IPS DF 4.7 (cell line): ENCODE data around the gene STYX.

Experiments
- DNase-seq: peaks from one replicate; pipeline ENCODE4 v3.0.0-alpha.2; 2013; ENCODE audit warnings: low spot score; ENCODE audit errors: extremely low read depth

The STYX gene

DNA sequence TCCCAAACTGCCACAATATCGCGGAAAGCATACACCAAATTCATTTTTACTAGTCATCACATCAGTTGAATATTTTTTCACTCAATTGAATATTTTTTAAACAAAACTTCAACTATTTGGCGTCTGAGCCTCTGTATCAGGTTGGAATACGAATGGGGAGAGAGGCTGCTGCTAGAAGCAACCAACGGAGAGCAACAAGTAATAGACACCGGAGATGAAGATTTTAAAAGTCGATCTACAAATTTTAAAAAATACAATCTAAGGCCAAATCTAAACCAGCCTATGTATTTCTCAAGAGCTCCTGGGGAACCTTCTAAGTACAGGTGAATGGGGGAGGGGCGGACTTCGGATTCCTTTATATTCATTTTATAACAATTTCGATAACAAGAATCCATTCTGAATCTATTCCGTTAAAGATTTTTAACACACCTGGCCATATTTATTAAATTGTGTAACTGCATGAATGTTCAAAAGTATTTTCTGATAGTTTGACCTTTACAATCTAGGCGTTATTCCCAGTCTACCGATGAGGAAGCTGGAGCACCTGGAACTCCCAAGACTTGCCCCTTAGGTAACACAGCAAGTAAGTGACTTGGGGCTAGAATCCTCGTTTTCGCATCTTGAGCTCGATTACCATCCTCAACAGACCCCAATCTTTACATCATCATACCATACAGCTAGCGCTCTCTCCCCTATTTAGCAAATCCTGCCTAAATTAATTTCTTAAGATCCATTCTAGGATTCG is 60.2 kb downstream of the STYX start:
- DNase-seq: no peak

DNA sequence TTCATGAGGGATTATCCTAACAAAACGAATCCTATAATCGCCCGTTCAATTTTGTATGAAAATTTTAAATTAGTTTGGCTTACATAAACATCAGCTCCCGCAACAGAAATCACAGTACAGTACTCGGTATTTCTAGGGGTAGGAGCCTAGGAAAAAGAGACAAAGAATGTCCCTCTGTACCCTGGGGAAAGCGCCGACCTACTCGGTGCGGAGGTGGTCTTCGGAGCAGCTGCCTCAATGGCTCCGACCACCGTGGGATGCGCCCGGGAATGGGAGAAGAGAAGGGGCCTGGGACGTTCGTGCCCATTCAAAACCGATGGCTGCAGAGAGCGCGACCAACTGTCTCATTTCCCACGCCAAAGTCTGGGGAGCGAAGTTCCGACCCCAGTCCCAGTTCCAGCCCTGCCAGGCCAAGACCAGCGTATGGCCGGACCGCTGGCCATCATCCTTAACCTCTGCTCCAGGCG is 60.8 kb downstream of the STYX start:
- no peak for DNase-seq

DNA sequence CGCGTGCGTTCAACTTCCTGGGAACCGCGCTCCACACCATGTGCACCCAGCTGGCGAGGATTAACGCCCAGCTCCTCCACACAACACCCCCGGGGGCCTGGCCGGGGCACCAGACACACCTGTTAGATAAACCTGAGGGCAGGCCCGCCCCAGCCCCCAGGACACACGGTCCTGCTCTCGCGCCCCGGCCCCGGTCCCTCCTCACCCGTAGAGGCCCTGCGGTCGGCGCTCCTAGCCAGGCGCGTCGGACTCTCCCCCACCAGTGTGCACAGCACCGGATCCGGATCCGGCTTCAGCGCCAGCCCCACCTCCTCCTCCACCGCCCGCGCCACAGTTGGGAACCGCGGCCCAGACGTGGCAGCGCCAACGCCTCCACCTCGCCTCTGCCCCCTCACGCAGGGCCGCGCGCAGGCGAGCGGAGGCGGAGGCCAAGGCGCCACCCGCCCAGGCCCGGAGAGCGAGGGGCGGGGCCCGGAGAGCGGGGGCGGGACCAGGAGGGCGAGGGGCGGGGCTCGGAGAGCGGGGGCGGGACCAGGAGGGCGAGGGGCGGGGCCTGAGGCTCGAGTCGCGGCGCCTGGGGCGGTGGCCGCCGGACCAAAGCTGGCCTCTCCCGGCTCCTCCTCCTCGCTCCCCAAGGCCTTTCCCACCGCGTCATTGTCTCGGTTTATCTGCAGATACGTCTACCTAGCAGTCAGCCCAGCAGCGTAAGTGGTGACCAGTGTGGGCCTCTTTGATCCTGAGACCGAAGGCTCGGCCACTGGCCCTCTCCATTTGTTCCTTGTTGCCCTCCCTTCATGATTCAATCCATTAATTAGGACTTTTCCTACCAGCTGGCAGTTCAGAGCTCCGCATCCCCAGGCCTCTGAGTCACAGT is 61.5 kb downstream of the STYX start, which contains the start of gene GNPNAT1:
Gene GNPNAT1, minus strand, starts transcription at position 385 of the 874 bp plus-strand sequence. CDS start 6,957 bp downstream, outside the sequence.
- DNase-seq: peak; percentile 72

DNA sequence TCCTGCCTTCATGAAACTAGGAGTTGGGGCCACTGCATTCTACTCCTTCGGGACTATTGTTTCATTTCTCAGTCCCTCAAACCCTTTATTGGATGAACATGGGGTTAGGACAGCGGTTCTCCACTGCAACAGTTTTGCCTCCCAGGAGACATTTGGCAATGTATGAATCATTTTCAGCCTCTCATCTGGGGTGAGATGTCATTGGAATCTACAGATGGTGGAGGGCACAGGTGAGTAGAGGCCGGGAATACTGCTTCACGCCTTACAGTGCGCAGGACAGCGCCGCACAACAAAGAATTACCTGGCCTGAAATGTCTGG is 62.1 kb downstream of the STYX start:
- no peak for DNase-seq

DNA sequence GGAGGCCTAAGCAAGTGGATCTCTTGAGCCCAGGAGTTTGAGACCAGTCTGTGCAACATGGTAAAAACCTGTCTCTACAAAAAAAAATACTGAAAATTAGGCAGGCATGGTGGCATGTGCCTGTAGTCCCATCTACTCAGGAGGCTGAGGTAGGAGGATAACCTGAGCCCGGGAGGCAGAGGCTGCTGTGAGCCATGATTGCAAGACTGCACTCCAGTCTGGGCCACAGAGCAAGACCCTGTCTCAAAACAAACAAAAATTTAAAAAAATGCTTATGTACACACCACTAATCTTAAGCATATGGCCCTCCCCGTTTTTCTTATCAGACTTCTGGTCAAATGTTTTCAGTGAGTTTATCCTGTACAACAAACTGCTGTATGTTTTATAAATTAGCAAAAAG is 63.1 kb downstream of the STYX start:
- DNase-seq: no peak

DNA sequence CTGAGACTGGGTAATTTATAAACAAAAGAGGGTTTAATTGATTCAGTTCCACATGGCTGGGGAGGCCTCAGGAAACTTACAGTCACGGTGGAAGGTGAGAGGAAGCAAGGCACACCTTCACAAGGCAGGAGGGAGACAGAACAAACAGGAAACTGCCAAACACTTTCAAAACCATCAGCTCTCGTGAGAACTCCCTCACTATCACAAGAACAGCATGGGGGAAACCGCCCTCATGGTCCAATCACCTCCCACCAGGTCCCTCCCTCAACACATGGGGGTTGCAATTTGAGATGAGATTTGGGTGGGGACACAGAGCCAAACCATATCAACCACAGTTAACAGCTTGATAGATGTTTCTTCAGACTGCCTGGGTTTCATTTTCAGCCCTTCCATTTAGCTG is 67.7 kb downstream of the STYX start:
- DNase-seq: no peak

DNA sequence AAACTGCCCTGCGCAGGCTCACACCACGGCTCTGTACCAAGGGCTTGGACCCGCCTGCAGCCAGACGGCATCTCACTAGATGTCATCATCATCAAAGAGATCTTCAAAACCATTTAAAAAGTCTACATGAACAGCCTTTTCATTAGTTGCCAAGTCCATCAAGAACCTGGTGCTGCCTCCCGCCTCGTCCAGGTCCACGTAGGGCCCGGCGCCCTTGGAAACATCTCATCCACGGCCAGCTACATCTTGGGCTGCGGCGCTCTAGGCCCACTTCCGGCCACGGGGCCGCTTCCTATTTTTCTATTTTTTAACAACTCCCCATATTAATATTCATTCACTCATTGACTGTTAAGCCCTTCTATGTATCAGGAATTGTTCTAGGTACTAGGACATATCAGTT is 68.9 kb downstream of the STYX start:
- no peak for DNase-seq

DNA sequence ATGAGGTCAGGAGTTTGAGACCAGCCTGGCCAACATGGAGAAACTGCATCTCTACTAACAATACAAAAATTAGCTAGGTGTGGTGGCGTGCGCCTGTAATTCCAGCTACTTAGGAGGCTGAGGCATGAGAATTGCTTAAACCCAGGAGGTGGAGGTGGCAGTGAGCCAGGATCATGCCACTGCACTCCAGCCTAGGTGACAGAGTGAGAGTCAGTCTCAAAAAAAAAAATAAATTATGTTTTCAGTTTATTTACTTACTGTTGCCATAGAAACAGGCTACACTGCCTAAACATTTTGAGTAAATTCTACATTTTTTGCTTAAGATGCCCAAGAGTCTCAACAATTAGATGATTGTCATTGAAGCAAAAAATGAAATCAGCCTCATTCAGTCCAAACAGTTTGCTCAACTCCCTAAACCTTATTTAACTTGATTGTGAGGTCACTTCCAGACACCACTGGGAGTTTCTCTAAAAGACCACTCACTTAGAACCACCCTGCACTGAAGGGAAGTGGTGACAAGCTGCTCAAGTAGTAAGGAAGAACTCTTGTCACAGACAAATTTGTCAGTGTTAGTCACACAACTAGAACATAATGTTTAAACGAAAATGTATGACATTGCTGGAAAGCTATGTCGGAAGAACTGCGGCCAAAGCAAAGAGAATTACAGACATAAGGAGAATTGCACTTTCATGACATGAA is 71.2 kb downstream of the STYX start:
- DNase-seq: no peak

DNA sequence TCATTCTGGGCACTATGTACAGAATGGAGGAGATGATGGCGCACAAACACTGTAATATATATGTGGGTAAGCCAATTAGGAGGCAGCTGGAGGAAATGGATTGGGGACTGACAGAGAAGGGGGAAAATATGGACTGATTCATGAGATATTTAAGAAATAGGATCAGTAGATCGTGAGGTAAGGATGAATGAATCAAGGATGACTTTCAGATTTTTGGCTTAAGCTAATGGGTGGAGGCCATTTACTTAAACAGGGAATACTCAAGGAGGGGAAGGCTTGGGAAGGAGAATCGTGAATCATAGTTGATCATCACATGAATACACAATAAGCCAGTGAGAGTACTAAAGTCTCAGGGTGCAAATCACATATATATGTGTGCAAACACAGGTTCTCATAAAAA is 72.6 kb downstream of the STYX start:
- no peak for DNase-seq

DNA sequence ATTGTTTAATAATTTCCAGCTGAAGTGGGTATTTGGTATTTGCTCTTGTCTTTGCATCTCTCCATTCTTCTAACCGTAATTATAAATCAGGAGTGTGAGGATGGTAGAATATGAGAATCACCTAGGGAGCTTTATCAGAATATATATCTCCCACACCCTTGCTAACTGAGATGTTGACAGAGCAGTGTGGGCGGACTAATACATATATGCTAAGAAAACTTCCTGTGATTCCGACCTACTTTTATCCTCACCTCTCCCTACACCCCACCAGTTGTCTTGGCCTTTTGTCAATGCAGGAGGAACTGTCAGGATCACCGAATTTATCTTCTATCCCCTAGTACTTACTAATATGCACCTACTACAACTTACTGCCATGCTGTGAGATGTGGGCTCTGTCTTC is 76.1 kb downstream of the STYX start:
- no peak for DNase-seq

DNA sequence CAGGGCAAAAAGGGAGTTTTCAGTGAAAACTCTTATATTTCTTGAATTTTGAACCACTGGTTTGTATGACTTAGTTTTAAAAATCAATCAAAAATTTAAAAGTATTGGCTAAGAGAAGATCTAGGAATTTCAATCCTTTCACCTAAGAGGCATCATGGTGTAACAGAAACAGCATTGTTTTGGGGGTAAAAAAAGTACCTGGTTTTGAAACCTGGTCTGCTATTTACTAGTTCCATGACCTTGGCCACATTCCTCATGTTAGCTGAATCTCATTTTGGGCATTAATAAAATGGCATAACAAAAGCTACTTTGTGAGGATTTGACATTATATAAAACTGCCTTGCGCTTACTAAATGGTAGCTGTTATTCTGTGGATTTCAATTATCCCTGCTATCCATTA is 78.1 kb downstream of the STYX start:
- DNase-seq: no peak

DNA sequence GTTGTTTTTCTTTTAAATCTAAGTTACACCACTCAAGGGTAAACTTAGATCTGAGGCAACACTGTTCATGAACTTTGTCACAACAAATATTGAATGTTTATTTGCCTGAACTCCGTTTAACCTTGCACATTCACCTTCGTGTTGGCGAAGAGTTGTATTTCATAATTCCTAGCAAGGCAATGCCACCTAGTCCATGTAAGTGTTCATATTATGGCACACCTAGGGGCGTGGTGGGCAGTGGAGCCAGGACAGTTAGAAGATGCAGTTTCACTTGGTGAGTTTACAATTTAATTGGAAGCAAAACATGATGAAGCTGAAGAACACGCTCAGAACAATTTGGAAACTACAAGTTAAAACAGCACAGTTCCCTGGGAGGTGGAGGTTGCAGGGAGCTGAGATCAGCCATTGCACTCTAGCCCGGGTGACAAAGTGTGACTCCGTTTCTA is 91.9 kb downstream of the STYX start:
- no peak for DNase-seq

DNA sequence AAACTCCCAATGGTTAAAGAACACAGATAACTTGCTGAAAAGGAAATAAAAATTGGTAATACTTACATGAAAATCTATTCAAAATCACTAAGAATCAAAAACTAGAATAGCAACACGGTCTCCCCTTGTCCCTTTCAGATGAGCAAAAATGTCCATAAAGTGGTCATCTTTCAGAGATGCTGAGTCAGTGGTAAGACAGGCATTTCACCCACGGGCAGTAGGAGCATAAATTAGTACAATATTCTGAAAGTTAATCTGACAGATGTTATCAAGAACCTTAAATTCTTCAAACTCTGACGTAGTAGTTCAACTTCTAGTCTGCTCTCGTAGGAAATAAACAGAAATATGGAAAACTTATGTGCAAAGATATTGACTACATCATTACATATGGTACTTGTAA is 94.5 kb downstream of the STYX start:
- DNase-seq: no peak
